ENCODE measurements around the gene RAMACL.

RAMACL gene

DNA sequence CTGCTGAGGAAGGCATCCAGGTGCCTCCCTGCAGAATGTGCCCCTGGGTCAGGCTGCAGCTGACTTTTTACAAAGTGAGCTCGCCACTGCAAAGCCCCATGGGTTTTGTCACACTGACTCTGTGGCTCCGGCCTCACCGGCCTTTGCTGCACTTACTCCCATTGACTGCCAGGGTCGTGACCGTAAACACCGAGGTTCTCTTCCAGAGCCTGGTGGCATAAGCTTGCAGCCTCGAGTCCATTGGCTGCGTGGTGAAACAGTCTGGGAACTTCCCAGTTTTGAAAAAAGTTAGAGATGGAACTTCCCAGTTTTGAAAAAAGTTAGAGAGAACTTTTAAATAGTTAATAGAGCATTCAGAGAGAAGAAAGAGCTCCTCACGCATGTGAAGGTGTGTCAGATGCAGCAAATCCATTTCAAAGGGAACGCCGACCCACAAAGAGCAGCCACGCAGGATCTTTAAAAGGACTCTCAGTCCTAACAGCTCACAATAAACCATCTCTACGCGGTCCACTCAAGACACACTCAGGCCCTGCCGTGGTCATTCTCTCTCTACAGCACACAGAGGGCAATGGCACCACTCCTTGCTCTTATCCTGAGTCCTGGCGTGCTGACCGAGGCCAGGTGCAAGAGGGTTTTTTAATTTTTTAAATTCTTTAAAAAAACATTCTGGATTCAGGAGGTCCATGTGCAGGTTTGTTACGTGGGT, 12.8 kb downstream of the RAMACL start:
- no peak for FAIRE-seq

DNA sequence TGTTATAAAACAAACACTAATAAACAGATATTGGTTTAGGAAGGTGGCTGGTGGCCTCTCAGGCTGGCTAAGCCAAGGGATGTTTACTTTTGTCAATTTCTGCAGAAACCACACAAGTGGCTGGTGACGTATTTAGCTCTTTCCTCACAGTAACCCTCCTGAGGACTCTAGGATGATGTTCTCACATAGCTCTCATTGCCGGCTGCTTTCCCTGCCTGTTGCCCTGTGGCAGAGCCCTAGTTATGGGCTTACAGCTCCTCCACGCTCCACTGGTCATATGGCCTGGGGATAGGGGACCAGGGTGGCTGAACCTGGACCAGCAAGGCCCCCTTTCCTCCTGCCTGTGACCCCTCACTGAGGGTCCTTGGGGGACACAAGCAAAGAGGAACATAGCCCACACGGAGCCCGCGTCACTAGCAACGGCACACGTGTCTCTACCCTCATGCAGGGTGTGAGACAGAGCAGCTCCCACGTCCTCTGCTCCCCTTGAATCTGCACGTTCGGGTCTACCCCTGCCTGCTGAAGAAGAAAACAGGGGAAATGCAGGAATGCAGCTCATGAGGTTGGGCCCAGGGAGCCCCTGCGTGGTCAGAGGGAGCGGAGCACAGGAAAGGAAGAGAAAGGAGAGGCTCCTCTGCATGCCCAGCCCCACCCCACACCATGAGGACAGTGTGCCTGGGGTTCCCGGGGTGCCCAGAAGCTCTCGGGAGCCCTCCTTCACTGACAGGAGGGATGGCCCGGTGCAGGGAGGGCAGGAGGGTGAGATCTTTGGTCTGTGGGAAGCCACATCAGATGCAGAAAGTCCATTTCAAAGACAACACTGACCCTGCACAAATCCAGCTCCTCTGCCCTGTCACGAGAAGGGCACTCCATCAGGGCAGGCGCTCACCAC, 13.9 kb downstream of the RAMACL start:
- no peak for FAIRE-seq

DNA sequence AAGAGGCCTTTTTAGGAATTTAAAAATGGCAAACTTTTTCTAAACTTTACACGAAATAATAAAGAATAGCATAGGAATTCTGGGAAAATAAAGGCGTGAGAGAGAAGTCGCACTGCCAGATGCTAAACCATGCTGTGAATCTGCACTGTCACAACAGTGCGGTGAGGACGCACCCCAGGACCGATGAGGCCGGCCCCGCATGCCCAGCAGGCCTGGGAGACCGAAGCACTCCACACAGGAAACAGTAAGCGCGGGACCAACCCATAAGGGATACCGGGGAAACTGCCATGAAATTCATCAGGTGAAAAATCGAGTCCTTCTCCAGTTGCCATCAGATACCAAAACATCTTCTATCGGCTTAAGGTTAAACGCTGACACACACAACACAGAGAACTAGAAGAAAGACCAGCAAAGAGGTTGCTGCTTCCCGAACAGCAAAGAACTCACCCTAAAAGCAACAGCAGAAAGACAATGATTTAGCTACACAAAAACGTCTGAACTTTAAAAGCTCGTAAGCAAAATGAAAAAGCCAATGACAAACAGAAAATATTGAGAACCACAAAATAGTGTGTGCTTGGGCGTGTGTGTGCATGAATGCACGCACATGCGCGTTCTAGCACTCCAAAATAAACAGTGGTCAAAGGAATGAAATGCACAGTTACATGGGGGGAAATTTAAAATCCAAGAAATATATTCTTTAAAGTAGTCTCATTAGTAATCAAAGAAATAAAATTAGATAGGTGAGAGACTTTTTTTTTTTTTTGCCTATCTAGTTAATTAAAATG, 15.4 kb downstream of the RAMACL start:
- no peak for FAIRE-seq

- FAIRE-seq: no peak
Measured at GRCh38 chr6:166569206-166569605, 17.3 kb downstream of the RAMACL start.

DNA sequence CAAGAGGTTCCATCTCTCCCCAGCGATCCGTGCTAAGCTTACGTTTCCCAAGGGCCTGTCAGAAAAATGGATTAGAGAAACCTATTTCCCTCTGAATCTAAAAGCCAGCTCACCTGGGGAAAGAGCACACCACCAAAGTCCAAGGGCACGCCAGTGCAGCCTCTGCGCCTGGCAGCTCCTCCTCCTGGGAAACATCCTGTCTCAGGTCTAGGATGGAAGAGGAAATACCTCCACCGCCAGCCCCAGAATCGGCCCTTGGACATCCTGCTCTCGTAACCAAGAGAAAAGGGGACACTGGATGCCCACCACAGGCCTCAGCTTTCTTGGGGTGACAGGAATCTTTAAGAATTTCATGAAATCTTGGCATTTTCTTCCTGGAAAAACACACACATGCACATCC, 18.7 kb downstream of the RAMACL start:
- no peak for FAIRE-seq

GRCh38 chr6:166567107-166567506, 19.4 kb downstream of the RAMACL start:
- no peak for FAIRE-seq

DNA sequence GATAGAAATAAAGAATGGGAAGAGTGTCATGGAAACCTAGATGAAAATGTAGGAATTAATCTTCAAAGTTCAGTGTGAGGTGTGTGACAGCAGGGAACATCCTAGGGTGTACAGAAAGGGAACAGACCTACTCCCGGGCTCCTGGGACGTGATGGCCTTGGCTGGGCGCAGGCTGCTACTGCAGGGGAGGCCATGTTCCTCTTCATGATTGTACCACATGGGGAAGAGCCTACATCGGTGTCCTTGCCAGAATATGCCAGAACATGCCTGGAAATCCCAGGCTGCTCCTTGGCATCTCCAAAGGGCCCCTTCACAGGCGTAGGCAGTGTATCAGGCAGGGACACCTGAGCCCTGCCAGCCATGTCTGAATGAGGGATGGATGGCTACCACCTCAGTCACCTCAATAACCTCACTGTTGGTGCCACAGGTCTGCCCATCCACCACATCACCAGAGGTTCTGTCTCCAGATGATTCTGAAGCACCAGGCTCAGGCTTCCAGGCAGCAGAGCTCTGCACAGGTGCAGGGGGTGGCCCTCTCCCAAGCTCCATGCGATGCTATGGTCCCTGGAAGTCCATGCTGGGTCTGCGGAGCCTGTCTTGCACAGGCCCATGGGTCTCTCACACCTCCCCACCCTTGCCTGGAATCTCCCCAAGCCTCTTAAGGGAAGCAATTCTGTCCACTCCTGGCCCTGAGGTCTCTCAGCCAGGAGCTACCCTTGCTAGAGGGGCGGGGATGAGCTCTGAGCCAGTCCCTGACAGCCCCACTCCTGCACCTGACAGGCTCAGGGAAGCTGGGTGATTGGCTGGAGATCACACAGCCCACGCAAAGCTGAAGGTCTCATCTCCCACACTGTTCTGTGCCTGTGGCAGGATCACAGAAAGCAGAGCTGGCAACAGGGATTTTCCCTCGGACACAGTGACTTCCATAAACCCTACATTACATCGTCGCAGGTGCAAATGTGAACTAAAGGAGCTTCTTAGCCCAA, 20.2 kb downstream of the RAMACL start:
- FAIRE-seq: no peak

- FAIRE-seq: no peak
Measured at GRCh38 chr6:166565084-166565967, 21.2 kb downstream of the RAMACL start.

DNA sequence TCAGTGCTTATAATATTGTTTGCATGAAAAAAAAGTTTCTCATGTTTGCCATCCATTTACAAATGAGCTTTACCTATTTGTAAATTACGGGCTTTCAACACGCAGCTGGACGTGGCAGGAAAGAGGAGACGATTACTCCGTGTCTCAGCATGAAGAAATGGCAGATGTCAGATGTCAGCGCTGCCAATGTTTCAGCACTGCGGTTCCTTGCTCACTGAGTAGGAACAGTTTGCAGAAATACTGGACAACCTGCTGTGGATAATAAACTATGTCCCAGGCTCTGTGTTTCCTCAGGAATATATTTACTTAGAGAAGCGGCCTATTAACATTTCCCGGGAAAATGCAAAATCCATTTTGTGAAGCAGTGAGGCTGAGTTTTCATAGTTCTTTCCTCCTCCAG, 22.7 kb downstream of the RAMACL start:
- FAIRE-seq: no peak

DNA sequence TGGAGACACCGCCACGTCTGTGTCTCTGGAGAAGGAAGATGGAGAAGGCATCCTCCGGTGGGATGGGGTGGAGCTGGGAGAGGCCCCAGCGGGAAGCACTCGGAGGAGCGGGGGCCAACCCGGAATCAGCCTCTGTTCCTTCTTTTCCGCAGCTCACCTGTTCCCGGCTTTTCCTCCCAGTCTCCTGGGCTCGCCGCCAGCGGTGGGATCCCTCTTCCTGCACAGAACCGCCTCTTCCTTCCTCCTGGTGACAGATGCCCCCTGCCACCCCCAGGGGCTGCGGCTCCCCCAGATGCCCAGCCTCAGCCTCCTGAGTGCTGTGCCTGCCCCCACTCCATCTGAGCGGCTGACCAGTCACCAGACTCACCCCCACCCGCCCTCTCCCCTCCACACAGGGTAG, 23.3 kb downstream of the RAMACL start:
- FAIRE-seq: no peak

- FAIRE-seq: no peak
Measured at GRCh38 chr6:166562726-166563125, 23.8 kb downstream of the RAMACL start.

GRCh38 chr6:166561771-166562359, 24.6 kb downstream of the RAMACL start:
- no peak for FAIRE-seq

DNA sequence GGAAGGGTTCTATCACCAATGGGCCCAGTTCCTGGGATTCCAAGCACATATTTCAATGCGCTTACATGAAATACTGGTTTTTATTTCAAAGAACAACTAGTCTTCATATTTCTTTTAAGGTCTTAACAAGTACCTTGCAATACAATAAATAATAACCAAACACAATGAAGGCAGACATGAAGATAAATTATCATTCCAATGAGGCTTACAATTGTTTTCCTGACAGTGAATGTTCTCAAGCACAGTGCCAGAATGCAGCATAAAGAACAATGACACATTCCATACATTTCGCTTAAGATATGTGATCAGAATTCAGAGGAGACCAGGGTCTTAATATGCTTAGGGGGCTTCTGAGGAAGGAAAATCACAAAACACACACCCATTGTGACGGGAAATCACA, 26.3 kb downstream of the RAMACL start:
- FAIRE-seq: no peak

DNA sequence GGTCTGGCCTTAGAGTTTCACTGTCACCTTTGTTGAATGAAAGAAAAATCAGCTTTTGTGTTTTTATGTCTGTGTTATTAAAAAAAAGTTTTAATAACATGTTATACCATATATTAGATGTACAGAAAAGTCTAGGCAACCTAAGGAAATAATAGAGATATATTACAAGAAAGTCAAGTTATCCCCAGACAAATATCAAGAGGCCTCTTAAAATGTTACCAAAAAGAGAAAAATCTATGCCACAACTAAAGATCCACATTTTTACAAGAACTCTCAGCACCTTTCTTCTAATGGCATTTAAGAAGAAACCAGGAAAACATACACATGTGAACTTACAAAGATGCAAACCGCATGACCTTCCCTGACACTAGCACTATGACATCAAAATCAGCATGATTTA, 26.8 kb downstream of the RAMACL start:
- no peak for FAIRE-seq

DNA sequence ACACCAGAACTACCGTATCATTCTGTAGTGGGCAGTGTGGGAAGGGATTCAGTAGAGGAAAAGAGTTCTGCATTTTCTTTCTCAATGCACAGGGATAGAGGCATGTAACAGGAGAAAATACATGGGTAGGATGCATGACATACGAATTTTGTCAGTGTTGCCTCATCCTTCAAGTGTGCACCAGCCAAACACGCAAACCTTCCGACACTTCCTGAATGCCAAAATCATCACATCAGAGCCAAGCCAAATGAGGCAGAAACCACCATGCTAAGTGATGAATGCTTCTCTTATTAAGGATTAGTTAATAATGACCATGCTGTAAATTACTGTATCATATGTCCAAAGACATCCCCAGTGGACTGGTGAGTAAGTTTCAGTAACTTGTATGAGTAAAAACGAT, 27.3 kb downstream of the RAMACL start:
- FAIRE-seq: no peak

- FAIRE-seq: no peak
Measured at GRCh38 chr6:166558156-166559005, 28.1 kb downstream of the RAMACL start.

DNA sequence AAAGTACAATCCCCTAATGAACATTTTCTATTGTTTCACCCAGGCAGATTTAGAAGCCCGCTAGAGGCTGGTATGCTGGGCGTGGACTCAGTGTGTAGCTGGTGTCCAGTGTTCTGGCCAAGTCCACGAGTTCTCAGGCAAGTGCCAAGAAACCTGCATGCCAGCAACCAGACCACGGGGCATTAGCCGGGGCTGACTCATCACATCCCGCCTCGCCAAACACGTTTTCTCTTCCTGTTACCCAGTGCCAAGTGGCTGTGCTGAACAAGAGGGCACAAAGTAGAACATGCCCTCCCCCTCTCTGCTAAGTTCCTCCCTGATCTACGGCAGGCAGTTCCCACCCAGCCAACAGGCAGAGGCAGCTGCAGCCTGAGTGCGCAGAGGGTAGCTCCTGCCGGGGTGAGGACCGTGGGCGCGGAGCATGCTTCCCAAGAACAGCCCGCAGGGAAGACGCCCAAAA, 29.6 kb downstream of the RAMACL start:
- no peak for FAIRE-seq

DNA sequence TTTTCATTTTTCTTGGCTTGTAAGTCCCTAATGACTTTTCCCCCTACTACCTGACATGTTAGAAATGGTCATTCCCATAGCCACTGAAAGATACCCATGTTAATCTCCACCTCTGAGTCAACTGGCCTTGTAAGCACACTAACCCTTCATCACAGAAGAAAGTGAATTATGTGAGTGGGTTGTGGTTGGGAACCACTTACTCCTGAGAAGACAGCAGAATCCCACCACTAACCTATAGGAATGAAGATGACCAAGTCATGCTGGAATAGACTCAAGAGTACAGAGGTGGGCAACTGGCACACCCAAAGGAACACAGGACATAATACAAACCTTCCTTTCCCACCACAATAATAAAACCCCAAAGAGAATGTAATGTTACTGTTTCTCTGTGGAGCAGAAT, 30.1 kb downstream of the RAMACL start:
- FAIRE-seq: no peak

DNA sequence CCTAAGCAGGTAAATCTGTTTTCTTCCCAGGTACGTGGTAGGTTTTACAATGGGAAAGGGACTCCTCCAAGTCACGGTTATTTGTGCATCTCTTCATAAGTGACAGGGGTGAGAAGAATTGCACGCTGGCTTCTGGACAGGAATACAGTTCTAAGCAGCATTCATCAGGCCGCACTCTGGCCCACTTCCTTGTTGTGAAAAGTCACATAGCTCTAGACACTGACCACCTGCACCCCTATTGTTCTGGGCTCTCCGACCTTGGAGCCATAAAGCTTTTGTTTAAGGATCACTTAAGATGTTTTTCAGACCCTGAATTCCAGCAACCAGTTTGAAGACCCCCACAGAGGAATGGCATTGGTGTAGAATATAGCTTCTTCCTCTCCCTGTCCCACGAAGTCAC, 31.4 kb downstream of the RAMACL start:
- FAIRE-seq: no peak

DNA sequence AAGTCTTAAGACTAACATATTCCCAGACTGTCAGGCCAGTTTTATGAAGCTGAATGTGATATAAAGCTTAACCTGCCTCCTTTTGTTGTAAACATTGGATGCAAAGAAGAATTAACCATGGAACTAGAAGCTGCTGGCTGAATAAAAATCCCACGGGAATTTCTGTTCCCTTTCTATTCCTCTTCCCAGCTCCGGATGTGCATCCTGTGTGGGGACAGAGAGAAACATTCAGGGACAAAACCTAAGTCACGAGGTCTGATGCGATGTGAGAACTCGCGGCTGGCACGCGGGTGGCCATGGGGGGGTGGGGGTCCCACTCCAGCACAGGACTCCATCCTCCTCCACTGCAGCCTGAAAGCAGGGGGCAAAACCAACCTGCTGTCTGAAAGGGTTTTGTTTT, 32.2 kb downstream of the RAMACL start:
- FAIRE-seq: no peak
